H1 (cell line): ENCODE data around the gene PTGES. TPM values are rescaled to one million over a fixed set of nuclear protein-coding genes. Genes with fewer than 3 reads are reported as not detected.

ENCODE experiments used
- CTCF ChIA-PET: fragments of 300-600 bp; sonication (Branson Sonifier 250); formaldehyde crosslinking; loops from one replicate; lab custom pipeline; 2021; ENCODE audit not compliant: partially characterized antibody; lab: Charles Lee
- POLR2A ChIA-PET: fragments of 300-600 bp; sonication (Branson Sonifier 250); formaldehyde crosslinking; loops from one replicate; lab custom pipeline; 2021; ENCODE audit warnings: inconsistent platforms; ENCODE audit not compliant: partially characterized antibody; lab: Charles Lee
- DNase-seq, 2 experiments: peaks; one replicate each; pipeline versions ENCODE4 v3.0.0 to v3.0.0-alpha.2; 2010 to 2022; ENCODE audit warnings: low spot score in 2 of 2, low read depth in 1 of 2, mixed read lengths in 1 of 2
- FAIRE-seq: peaks from 2 replicates; lab custom pipeline; 2011; peaks lifted over from hg19 to GRCh38; lab: Jason Lieb, UNC
- H2AFZ ChIP-seq: 2 replicates; pipeline ENCODE4 v1.8.1; 2012; ENCODE audit warnings: low read length, inconsistent platforms
- H2AK5ac ChIP-seq: 2 replicates; pipeline ENCODE4 v1.6.1; 2013; ENCODE audit warnings: low read depth, low read length
- H2BK120ac ChIP-seq: replicated peaks from 2 replicates; pipeline ENCODE3; 2013; ENCODE audit warnings: low read depth, low read length, inconsistent platforms
- H2BK12ac ChIP-seq: 2 replicates; pipeline ENCODE4 v1.6.1; 2013; ENCODE audit warnings: low read depth, low read length
- H2BK15ac ChIP-seq: 2 replicates; pipeline ENCODE4 v1.6.1; 2013; ENCODE audit warnings: low read length
- H2BK20ac ChIP-seq: 2 replicates; pipeline ENCODE4 v1.6.1; 2013; ENCODE audit warnings: low read length
- H2BK5ac ChIP-seq: 2 replicates; pipeline ENCODE4 v1.6.1; 2013; ENCODE audit warnings: low read depth, low read length
- H3K14ac ChIP-seq: 2 replicates; pipeline ENCODE4 v1.6.1; 2013; ENCODE audit warnings: inconsistent platforms; ENCODE audit not compliant: insufficient read length
- H3K18ac ChIP-seq: 2 replicates; pipeline ENCODE4 v1.6.1; 2013; ENCODE audit warnings: low read length; ENCODE audit errors: extremely low read depth
- H3K23ac ChIP-seq: 2 replicates; pipeline ENCODE4 v1.6.1; 2013; ENCODE audit warnings: inconsistent platforms; ENCODE audit not compliant: insufficient read length
- H3K23me2 ChIP-seq: 2 replicates; pipeline ENCODE4 v1.6.1; 2013; ENCODE audit warnings: low read depth, low read length
- H3K27ac ChIP-seq: 2 replicates; pipeline ENCODE4 v1.6.1; 2011; ENCODE audit warnings: low read depth, low read length, inconsistent platforms
- H3K27me3 ChIP-seq, 4 experiments: replicated peaks in 1 of 4; 1 replicate in 1 of 4; 2 replicates in 3 of 4; pipeline versions ENCODE4 v1.6.1 to v1.8.1; 2011 to 2013; ENCODE audit warnings: low read length in 3 of 4, mild to moderate bottlenecking in 3 of 4, inconsistent platforms in 2 of 4, mixed read lengths in 2 of 4, moderate library complexity in 1 of 4; ENCODE audit not compliant: control insufficient read depth in 3 of 4, insufficient read depth in 3 of 4; ENCODE audit errors: extremely low read depth in 1 of 4
- H3K36me3 ChIP-seq, 4 experiments: 2 replicates each; pipeline versions ENCODE4 v1.6.1 to v1.8.1; 2011 to 2013; ENCODE audit warnings: mild to moderate bottlenecking in 4 of 4, low read length in 3 of 4, moderate library complexity in 2 of 4, control low read depth in 1 of 4, inconsistent platforms in 1 of 4; ENCODE audit not compliant: insufficient read depth in 4 of 4, control insufficient read depth in 2 of 4
- H3K4ac ChIP-seq: replicated peaks from 2 replicates; pipeline ENCODE3; 2013; ENCODE audit warnings: low read length, low read depth, mixed read lengths, inconsistent platforms; ENCODE audit not compliant: insufficient read length
- H3K4me1 ChIP-seq, 4 experiments: replicated peaks in 1 of 4; 1 replicate in 1 of 4; 2 replicates in 3 of 4; pipeline versions ENCODE4 v1.6.1 to v1.8.1; 2011 to 2013; ENCODE audit warnings: low read length in 3 of 4, inconsistent platforms in 2 of 4, mixed read lengths in 1 of 4; ENCODE audit not compliant: insufficient read depth in 4 of 4, control insufficient read depth in 3 of 4
- H3K4me2 ChIP-seq, 2 experiments: 2 replicates each; pipeline versions ENCODE4 v1.6.1 to v1.8.1; 2011 to 2013; ENCODE audit warnings: low read depth in 2 of 2, low read length in 2 of 2, control low read depth in 1 of 2, inconsistent platforms in 1 of 2, mild to moderate bottlenecking in 1 of 2; ENCODE audit not compliant: insufficient read depth in 1 of 2
- H3K4me3 ChIP-seq, 4 experiments: fragments of 200-600, 300-600 bp in 1 of 4; sonication (generic), shearing (Covaris generic), sonication (Bioruptor Twin) in 1 of 4; 2 replicates each; pipeline versions ENCODE4 v1.5.1 to v1.8.1; 2011 to 2016; ENCODE audit warnings: low read length in 4 of 4, low read depth in 3 of 4, control low read depth in 2 of 4, inconsistent platforms in 2 of 4, mild to moderate bottlenecking in 2 of 4, mixed read lengths in 1 of 4, moderate library complexity in 1 of 4; ENCODE audit not compliant: insufficient read depth in 2 of 4; ENCODE audit errors: extremely low read depth in 1 of 4
- H3K56ac ChIP-seq: replicated peaks from 2 replicates; pipeline ENCODE3; 2013; ENCODE audit warnings: low read depth, mild to moderate bottlenecking, mixed read lengths, low read length, inconsistent platforms; ENCODE audit not compliant: insufficient read length
- H3K79me1 ChIP-seq: 2 replicates; pipeline ENCODE4 v1.6.1; 2013; ENCODE audit warnings: low read depth, low read length, control low read depth
- H3K79me2 ChIP-seq, 2 experiments: 2 replicates each; pipeline versions ENCODE4 v1.6.1 to v1.8.1; 2012 to 2013; ENCODE audit warnings: low read length in 2 of 2, mild to moderate bottlenecking in 2 of 2, inconsistent platforms in 1 of 2; ENCODE audit not compliant: insufficient read depth in 2 of 2, control insufficient read depth in 1 of 2
- H3K9ac ChIP-seq, 4 experiments: replicated peaks in 1 of 4; 1 replicate in 1 of 4; 2 replicates in 3 of 4; pipeline versions ENCODE4 v1.6.1 to v1.8.1; 2011 to 2013; ENCODE audit warnings: low read depth in 3 of 4, low read length in 3 of 4, control low read depth in 2 of 4, mild to moderate bottlenecking in 2 of 4, moderate library complexity in 2 of 4, inconsistent platforms in 1 of 4; ENCODE audit errors: extremely low read depth in 1 of 4
- H3K9me3 ChIP-seq, 2 experiments: 2 replicates each; pipeline versions ENCODE4 v1.6.1 to v1.8.1; 2012 to 2013; ENCODE audit warnings: mild to moderate bottlenecking in 2 of 2, moderate library complexity in 2 of 2, control low read depth in 1 of 2, inconsistent platforms in 1 of 2, low read depth in 1 of 2, low read length in 1 of 2, mixed read lengths in 1 of 2; ENCODE audit not compliant: insufficient read depth in 2 of 2
- H4K20me1 ChIP-seq, 2 experiments: replicated peaks in 1 of 2; 2 replicates each; pipeline versions ENCODE3 to v1.8.1; 2011 to 2013; ENCODE audit warnings: inconsistent platforms in 2 of 2, low read length in 2 of 2, mild to moderate bottlenecking in 1 of 2; ENCODE audit not compliant: insufficient read depth in 2 of 2, control insufficient read depth in 1 of 2
- H4K5ac ChIP-seq: 2 replicates; pipeline ENCODE4 v1.6.1; 2013; ENCODE audit warnings: low read length, low read depth, mixed read lengths, inconsistent platforms; ENCODE audit not compliant: insufficient read length
- H4K8ac ChIP-seq: 2 replicates; pipeline ENCODE4 v1.8.0; 2013; ENCODE audit warnings: mild to moderate bottlenecking, moderate library complexity, low read length, inconsistent platforms; ENCODE audit not compliant: insufficient read depth; ENCODE audit errors: extremely low read depth
- H4K91ac ChIP-seq: replicated peaks from 2 replicates; pipeline ENCODE3; 2013; ENCODE audit warnings: low read length, mixed read lengths, inconsistent platforms; ENCODE audit not compliant: insufficient read length
- RNF2 ChIP-seq: fragments of 200-900, 300-1000 bp; sonication (generic); IDR thresholded peaks from 2 replicates; pipeline ENCODE4 v1.7.1; 2016; ENCODE audit warnings: borderline replicate concordance, low read depth, mild to moderate bottlenecking, antibody characterized with exemption, low read length; ENCODE audit not compliant: poor library complexity, severe bottlenecking; ENCODE audit errors: missing control alignments
- WGBS, 2 experiments: shearing (Covaris generic) in 1 of 2; methylation state at CpG; one replicate each; pipeline versions ENCODE4 v1.1.6 to v1.1.7; 2013 to 2015; ENCODE audit warnings: low lambda C conversion rate in 2 of 2, mixed read lengths in 2 of 2, inconsistent platforms in 1 of 2, low coverage in 1 of 2, missing lambda C conversion rate in 1 of 2; ENCODE audit not compliant: insufficient replicate concordance in 2 of 2, insufficient coverage in 1 of 2, insufficient read length in 1 of 2; ENCODE audit errors: extremely low coverage in 1 of 2, missing lambda C conversion rate in 1 of 2; 5-methylcytosine and 5-hydroxymethylcytosine counted together
- polyA plus RNA-seq, 7 experiments: library from polyadenylated mRNA; depleted of rRNA in 3 of 7; stranded (reverse) in 5 of 7; unstranded in 2 of 7; fragments of >200 nt in 5 of 7; fragments of 200-250 nt in 2 of 7; gene quantifications; 1 replicate in 5 of 7; 2 replicates in 1 of 7; 4 replicates in 1 of 7; pipeline versions ENCODE4 v1.2.1 to v1.2.3, GENCODE V29; 2011 to 2013; ENCODE audit warnings: missing spikeins in 2 of 7, mixed read lengths in 2 of 7
- total RNA-seq: library from RNA; stranded (reverse); fragmentation: NEBNext Ultra II Directional; extraction: Animal tissue kit (Norgen Biotek cat#: 25700); gene quantifications from 2 replicates; pipeline ENCODE4 v1.2.1, GENCODE V29; 2021

PTGES gene
- total and polyA plus RNA-seq, 2 of the 8 experiments (the other 6 are each of a cell fraction or from before 2014, with no cell fraction given) = 3.2 to 5.1 TPM

GRCh38 chr9:129801504-129801903 is 48.7 kb upstream of the PTGES start:
- Histone ChIP-seq H4K91ac (no peak overlapping the region), H3K4me1 (peaks cover 0 to 5% (median 2%) of the 10 kb centered on the region in 4 experiments; a peak in 5 of 7 replicates), H3K79me1 (peaks cover 5% of the 10 kb centered on the region), H3K9me3 (no peaks in the 10 kb centered on the region), H3K79me2 (peaks cover 0 to 6% of the 10 kb centered on the region in 2 experiments; a peak in 2 of 4 replicates), H4K8ac (peak overlapping the region; percentile 22; the same call in 1 of the 2 replicates), H2BK12ac (no peak overlapping the region), H3K27ac (no peak overlapping the region), H3K4ac (no peak overlapping the region), H4K5ac (no peak overlapping the region), H2AK5ac (no peak overlapping the region), H2BK5ac (no peak overlapping the region), H2BK20ac (no peak overlapping the region), H3K14ac (no peak overlapping the region), H3K23ac (no peak overlapping the region), H2BK15ac (no peak overlapping the region; the same call in 1 of the 2 replicates), H3K4me3 (no peak overlapping the region), H4K20me1 (peaks cover 0 to 6% of the 10 kb centered on the region in 2 experiments), H3K36me3 (peaks cover 0 to 2% (median 0%) of the 10 kb centered on the region in 4 experiments; a peak in 1 of 8 replicates), H3K23me2 (peaks cover 6% of the 10 kb centered on the region; the same call in 1 of the 2 replicates), H3K4me2 (no peak overlapping the region), H2AFZ (no peak overlapping the region), H3K56ac (no peak overlapping the region), H2BK120ac (no peak overlapping the region), H3K27me3 (no peaks in the 10 kb centered on the region), H3K9ac (no peak overlapping the region), H3K18ac (no peak overlapping the region)
- 89% methylated on average over 17 of the region's 17 CpGs; no CpG with 5 or more reads in 1 of the 2 experiments for WGBS, 2 experiments
- ChIA-PET POLR2A (interaction anchor here (0.9 to 4.0 kb wide), 3 partner anchors 13 to 537 kb away, joined by 3 to 20 read pairs (median 3); no protein-coding TSS in a partner anchor), CTCF (interaction anchor here (0.6 to 2.9 kb wide), 5 partner anchors 11 to 76 kb away, joined by 3 to 11 read pairs (median 5); no protein-coding TSS in a partner anchor)
- no peak for FAIRE-seq
- no peak for DNase-seq
- TF ChIP-seq RNF2 = no peak
